Measurements from ENCODE around the gene POU2F3. TPM values are rescaled to one million over a fixed set of nuclear protein-coding genes. Genes with fewer than 3 reads are reported as not detected.

Gene POU2F3
- total RNA-seq, 4 donors from 2014 or later: not detected

GRCh38 chr11:120267319-120267718 is 27.4 kb downstream of the POU2F3 start:
- Histone ChIP-seq H3K9me3 (no peaks in the 10 kb centered on the region), H3K36me3 (no peaks in the 10 kb centered on the region), H3K27me3 (peaks cover 0 to 19% (median 2%) of the 10 kb centered on the region in 3 donors), H3K27ac (no peak overlapping the region), H3K4me1 (no peaks in the 10 kb centered on the region), H3K4me3 (no peak overlapping the region)
- DNase-seq (no peak), ATAC-seq (no peak)
- no peak for TF ChIP-seq CTCF (IDR thresholded peaks at IDR 0.05 in 4 of 5, conservative IDR thresholded peaks at IDR 0.05 in 1 of 5)
- TF ChIP-seq POLR2A (IDR thresholded peaks at IDR 0.05): no peak
- intact Hi-C loops (cut with DNase I; ENCODE audit: low total_unique reads): no loop called here
- in situ Hi-C loops (cut with MboI; ENCODE audit: low sequenced_read_pairs in 4 of 4): no loop called here

GRCh38 chr11:120268686-120269085 is 28.7 kb downstream of the POU2F3 start:
- Histone ChIP-seq H3K4me3 (no peak overlapping the region), H3K9me3 (no peaks in the 10 kb centered on the region), H3K27me3 (peaks cover 0 to 19% (median 2%) of the 10 kb centered on the region in 3 donors), H3K27ac (no peak overlapping the region), H3K36me3 (no peaks in the 10 kb centered on the region), H3K4me1 (no peaks in the 10 kb centered on the region)
- intact Hi-C loops (cut with DNase I; ENCODE audit: low total_unique reads) (no loop called here), in situ Hi-C loops (cut with MboI; ENCODE audit: low sequenced_read_pairs in 4 of 4) (no loop called here)
- TF ChIP-seq POLR2A (IDR thresholded peaks at IDR 0.05) (no peak), CTCF (IDR thresholded peaks at IDR 0.05 in 4 of 5, conservative IDR thresholded peaks at IDR 0.05 in 1 of 5) (no peak)
- ATAC-seq (no peak), DNase-seq (no peak)

- intact Hi-C loops (cut with DNase I; ENCODE audit: low total_unique reads) (no loop called here), in situ Hi-C loops (cut with MboI; ENCODE audit: low sequenced_read_pairs in 4 of 4) (no loop called here)
- no peak for ATAC-seq
- H3K9me3 ChIP-seq: no peaks in the 10 kb centered on the region
- H3K4me1 ChIP-seq: no peaks in the 10 kb centered on the region
- TF ChIP-seq CTCF (IDR thresholded peaks at IDR 0.05 in 4 of 5, conservative IDR thresholded peaks at IDR 0.05 in 1 of 5) (no peak), POLR2A (IDR thresholded peaks at IDR 0.05) (no peak)
- DNase-seq: no peak
- H3K36me3 ChIP-seq: no peaks in the 10 kb centered on the region
- H3K4me3 ChIP-seq: no peak overlapping the region
- H3K27ac ChIP-seq: no peak overlapping the region
- H3K27me3 ChIP-seq: peaks cover 0 to 19% (median 2%) of the 10 kb centered on the region in 3 donors
Measured at GRCh38 chr11:120270386-120270785, 30.4 kb downstream of the POU2F3 start.

GRCh38 chr11:120271672-120272071 is 31.7 kb downstream of the POU2F3 start:
- Histone ChIP-seq H3K27me3 (peaks cover 0 to 19% (median 2%) of the 10 kb centered on the region in 3 donors), H3K4me1 (no peaks in the 10 kb centered on the region), H3K9me3 (no peaks in the 10 kb centered on the region), H3K36me3 (no peaks in the 10 kb centered on the region), H3K27ac (no peak overlapping the region), H3K4me3 (no peak overlapping the region)
- no peak for TF ChIP-seq CTCF (IDR thresholded peaks at IDR 0.05 in 4 of 5, conservative IDR thresholded peaks at IDR 0.05 in 1 of 5)
- TF ChIP-seq POLR2A (IDR thresholded peaks at IDR 0.05): no peak
- ATAC-seq: no peak
- DNase-seq: no peak
- intact Hi-C loops (cut with DNase I; ENCODE audit: low total_unique reads): no loop called here
- in situ Hi-C loops (cut with MboI; ENCODE audit: low sequenced_read_pairs in 4 of 4): no loop called here

- in situ Hi-C loops (cut with MboI; ENCODE audit: low sequenced_read_pairs in 4 of 4) (no loop called here), intact Hi-C loops (cut with DNase I; ENCODE audit: low total_unique reads) (no loop called here)
- Histone ChIP-seq H3K27me3 (peaks cover 0 to 16% (median 2%) of the 10 kb centered on the region in 3 donors), H3K4me3 (no peak overlapping the region), H3K36me3 (no peaks in the 10 kb centered on the region), H3K4me1 (no peaks in the 10 kb centered on the region), H3K27ac (no peak overlapping the region), H3K9me3 (no peaks in the 10 kb centered on the region)
- TF ChIP-seq CTCF (IDR thresholded peaks at IDR 0.05 in 4 of 5, conservative IDR thresholded peaks at IDR 0.05 in 1 of 5) (no peak), POLR2A (IDR thresholded peaks at IDR 0.05) (no peak)
- ATAC-seq (no peak), DNase-seq (no peak)
Measured at GRCh38 chr11:120272303-120272702, 32.4 kb downstream of the POU2F3 start.

Data from gastrocnemius medialis (tissue), 4 donors.